HFFc6 (cell line): Measurements from ENCODE around the gene CCDC158. TPM values are rescaled to one million over a fixed set of nuclear protein-coding genes. Genes with fewer than 3 reads are reported as not detected.

Experiments
- DNase-seq: peaks from one replicate; pipeline ENCODE4 v3.0.0-alpha.2; 2018
- H3K27ac Mint-ChIP-seq: 2 replicates; pipeline ENCODE4 v1.8.0; 2020; ENCODE audit warnings: mild to moderate bottlenecking, mixed read lengths
- H3K27me3 Mint-ChIP-seq: 2 replicates; pipeline ENCODE4 v1.8.0; 2021; ENCODE audit warnings: mild to moderate bottlenecking, moderate library complexity, mixed read lengths; ENCODE audit not compliant: insufficient read depth
- H3K36me3 Mint-ChIP-seq: 2 replicates; pipeline ENCODE4 v1.8.0; 2021; ENCODE audit warnings: low read depth, mixed read lengths
- H3K4me1 Mint-ChIP-seq: 2 replicates; pipeline ENCODE4 v1.8.0; 2020; ENCODE audit warnings: low read depth, mixed read lengths
- H3K4me3 Mint-ChIP-seq: 2 replicates; pipeline ENCODE4 v1.8.0; 2020; ENCODE audit warnings: mild to moderate bottlenecking, moderate library complexity, mixed read lengths
- H3K9me3 Mint-ChIP-seq: 2 replicates; pipeline ENCODE4 v1.8.0; 2020; ENCODE audit warnings: mild to moderate bottlenecking, mixed read lengths
- total RNA-seq, 6 experiments: library from RNA; stranded (reverse); fragmentation: NEBNext Ultra II Directional; extraction: Animal tissue kit (Norgen Biotek cat#: 25700); gene quantifications; 2 replicates in 1 of 6; 3 replicates in 5 of 6; pipeline ENCODE4 v1.2.3, GENCODE V29; 2021
- TF ChIP-seq, protein P1 (sequence below): fragments of 200-600 bp; sonication (generic); IDR thresholded peaks from 2 replicates; pipeline ENCODE4 v1.5.0; 2021; ENCODE audit warnings: antibody characterized with exemption, mild to moderate bottlenecking

CCDC158 gene
- total RNA-seq, 6 experiments from 2014 or later: 0.05 TPM; not detected in 5

DNA sequence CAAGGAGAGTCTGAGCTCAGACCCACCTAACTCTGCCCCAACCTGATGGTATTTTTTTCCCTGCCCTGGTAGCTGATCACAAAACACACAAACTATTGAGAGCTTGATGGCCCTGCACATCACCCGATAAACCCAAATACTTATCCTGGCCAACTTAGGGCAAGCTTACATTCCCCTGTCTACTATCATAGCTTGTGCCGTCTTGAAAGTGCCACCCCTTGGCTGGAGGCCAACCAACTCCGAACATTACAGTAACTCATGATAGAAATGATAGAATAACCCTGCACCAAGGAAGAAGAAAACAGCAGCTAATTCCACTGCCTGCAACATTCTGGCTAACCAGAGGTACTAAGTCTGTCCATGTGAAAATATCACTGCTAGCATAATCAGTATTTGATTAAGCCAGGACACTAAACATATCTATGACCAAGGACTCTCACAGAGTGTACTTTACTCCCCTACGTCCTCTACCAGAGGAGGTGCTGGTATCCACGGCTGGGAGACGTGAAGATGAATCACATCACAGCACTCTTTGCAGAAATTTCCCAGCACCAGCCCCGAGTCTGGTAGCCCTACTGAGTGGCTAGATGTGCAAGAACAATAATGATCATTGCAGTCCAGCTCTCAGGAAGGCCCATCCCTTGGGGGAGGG, 105.5 kb downstream of the CCDC158 start:
- DNase-seq: no peak
- TF ChIP-seq, protein P1, sequence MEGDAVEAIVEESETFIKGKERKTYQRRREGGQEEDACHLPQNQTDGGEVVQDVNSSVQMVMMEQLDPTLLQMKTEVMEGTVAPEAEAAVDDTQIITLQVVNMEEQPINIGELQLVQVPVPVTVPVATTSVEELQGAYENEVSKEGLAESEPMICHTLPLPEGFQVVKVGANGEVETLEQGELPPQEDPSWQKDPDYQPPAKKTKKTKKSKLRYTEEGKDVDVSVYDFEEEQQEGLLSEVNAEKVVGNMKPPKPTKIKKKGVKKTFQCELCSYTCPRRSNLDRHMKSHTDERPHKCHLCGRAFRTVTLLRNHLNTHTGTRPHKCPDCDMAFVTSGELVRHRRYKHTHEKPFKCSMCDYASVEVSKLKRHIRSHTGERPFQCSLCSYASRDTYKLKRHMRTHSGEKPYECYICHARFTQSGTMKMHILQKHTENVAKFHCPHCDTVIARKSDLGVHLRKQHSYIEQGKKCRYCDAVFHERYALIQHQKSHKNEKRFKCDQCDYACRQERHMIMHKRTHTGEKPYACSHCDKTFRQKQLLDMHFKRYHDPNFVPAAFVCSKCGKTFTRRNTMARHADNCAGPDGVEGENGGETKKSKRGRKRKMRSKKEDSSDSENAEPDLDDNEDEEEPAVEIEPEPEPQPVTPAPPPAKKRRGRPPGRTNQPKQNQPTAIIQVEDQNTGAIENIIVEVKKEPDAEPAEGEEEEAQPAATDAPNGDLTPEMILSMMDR: no peak

DNA sequence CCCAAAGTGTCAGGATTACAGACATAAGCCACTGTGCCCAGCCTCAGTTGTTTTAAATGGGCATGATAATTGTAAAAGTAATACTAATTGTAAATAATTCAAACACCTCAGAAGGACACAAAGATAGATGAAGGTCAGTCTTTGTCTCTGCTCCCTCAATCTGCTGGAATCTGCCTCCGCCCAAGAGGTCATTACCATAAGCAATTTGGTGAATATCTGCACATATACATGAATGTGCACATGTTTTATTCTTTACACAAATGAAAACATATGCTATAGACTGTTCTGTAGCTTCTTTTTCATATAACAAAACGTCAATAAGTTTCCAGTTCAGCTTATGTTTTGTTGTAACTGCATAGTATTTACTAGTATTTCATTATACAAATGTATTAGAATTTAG, 107.4 kb downstream of the CCDC158 start:
- peaks cover 8% of the 10 kb centered on the region for H3K27me3 Mint-ChIP-seq
- H3K27ac Mint-ChIP-seq: no peak overlapping the region
- peaks cover 4% of the 10 kb centered on the region for H3K4me1 Mint-ChIP-seq
- peaks cover 12% of the 10 kb centered on the region; the same call in 1 of the 2 replicates for H3K9me3 Mint-ChIP-seq
- no peak overlapping the region for H3K4me3 Mint-ChIP-seq
- DNase-seq: no peak
- TF ChIP-seq, protein P1: no peak
- H3K36me3 Mint-ChIP-seq: peaks cover 13% of the 10 kb centered on the region

More for the DNA sequence above, 105.5 kb downstream of the CCDC158 start:
- Mint-ChIP-seq H3K4me3 (no peak overlapping the region), H3K9me3 (peaks cover 22% of the 10 kb centered on the region), H3K36me3 (peaks cover 4% of the 10 kb centered on the region), H3K4me1 (no peaks in the 10 kb centered on the region), H3K27me3 (peaks cover 11% of the 10 kb centered on the region), H3K27ac (no peak overlapping the region)

DNA sequence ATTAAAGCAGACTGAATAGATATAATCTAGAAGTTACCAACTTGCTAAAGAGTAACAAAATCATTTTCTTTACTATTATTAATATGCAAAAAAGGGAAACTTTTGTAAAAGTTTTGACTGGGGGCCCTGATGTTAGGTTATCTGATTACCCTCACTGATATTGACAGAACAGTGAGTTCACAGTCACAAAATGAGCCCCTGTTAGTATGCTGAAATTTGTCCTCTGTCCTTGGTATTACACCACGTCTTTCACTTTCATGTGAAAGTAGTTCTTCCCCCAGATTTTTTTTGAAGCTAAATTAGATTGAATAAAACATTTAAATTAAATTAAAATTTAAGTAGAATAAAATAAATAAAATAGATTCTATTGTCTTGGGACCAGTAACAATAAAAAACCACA, 108.5 kb downstream of the CCDC158 start:
- H3K27me3 Mint-ChIP-seq: peaks cover 8% of the 10 kb centered on the region
- peaks cover 7% of the 10 kb centered on the region for H3K4me1 Mint-ChIP-seq
- H3K27ac Mint-ChIP-seq: no peak overlapping the region
- no peak for DNase-seq
- TF ChIP-seq, protein P1: no peak
- H3K9me3 Mint-ChIP-seq: peaks cover 12% of the 10 kb centered on the region; the same call in 1 of the 2 replicates
- peaks cover 15% of the 10 kb centered on the region for H3K36me3 Mint-ChIP-seq
- H3K4me3 Mint-ChIP-seq: no peak overlapping the region

DNA sequence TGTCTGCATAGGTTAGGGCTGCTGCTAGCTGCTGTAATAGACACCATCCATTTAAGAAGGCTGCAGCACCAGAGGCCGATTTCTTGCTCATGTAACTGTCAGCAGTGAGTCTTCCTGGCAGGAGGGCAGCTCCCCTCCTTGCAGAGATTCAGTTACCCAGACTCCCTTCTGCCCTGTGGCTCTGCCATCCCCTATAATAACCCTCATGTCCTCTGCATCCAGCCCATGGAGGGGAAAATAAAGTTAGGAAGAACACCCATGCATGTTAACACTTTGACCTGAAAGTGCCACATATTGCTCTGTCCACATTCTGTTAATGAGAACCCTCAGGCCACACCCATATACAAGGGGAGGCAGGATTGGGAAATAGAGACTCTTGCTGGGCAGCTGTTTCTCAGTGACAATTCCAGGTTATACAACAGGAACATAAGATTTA, 109.0 kb downstream of the CCDC158 start:
- Mint-ChIP-seq H3K27ac (no peak overlapping the region), H3K36me3 (peaks cover 15% of the 10 kb centered on the region), H3K4me3 (no peak overlapping the region), H3K9me3 (peaks cover 10% of the 10 kb centered on the region; the same call in 1 of the 2 replicates), H3K27me3 (peaks cover 8% of the 10 kb centered on the region), H3K4me1 (peaks cover 7% of the 10 kb centered on the region)
- TF ChIP-seq, protein P1: no peak
- DNase-seq: no peak

DNA sequence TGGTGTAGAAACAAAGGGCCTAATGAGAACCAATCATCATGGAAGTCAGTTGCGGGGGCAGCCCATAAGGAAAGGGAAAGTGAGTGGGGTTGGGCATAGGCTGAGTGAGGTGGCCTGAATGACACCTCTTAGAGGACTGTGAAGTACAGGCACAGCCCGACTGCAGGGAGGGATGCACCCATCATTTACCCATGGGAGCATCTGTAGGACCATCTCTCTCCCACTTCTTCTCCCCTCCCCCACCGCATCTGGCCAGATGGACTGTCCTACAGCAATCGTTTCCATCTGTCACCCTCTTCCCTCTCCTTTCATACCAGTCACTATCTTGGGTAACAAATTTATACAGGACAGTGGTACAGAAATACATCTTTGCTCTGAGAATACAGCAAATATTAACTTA, 110.3 kb downstream of the CCDC158 start:
- no peak for DNase-seq
- Mint-ChIP-seq H3K36me3 (peaks cover 15% of the 10 kb centered on the region), H3K4me1 (peaks cover 9% of the 10 kb centered on the region), H3K4me3 (no peak overlapping the region), H3K27ac (no peak overlapping the region), H3K27me3 (peaks cover 2% of the 10 kb centered on the region; the same call in 1 of the 2 replicates), H3K9me3 (no peaks in the 10 kb centered on the region)
- TF ChIP-seq, protein P1: no peak
